K562 (cell line): ENCODE data around the gene USP24. TPM values are rescaled to one million over a fixed set of nuclear protein-coding genes. Genes with fewer than 3 reads are reported as not detected.

ENCODE experiments used
- ADNP ChIP-seq: fragments of 200-800 bp; sonication (Bioruptor generic); IDR thresholded peaks from 2 replicates; pipeline ENCODE4 v1.6.1; 2016; ENCODE audit warnings: missing genetic modification characterization, missing compliant biosample characterization
- BRF2 ChIP-seq: IDR thresholded peaks from 3 replicates; pipeline ENCODE4 v1.6.1; 2011; ENCODE audit warnings: borderline replicate concordance, mild to moderate bottlenecking; ENCODE audit not compliant: insufficient read length, insufficient read depth
- ESRRB ChIP-seq: fragments of 250-450 bp; sonication (Bioruptor Pico); IDR thresholded peaks from 2 replicates; pipeline ENCODE4 v1.5.0; 2020; ENCODE audit warnings: mild to moderate bottlenecking, moderate library complexity, borderline replicate concordance
- KDM5B ChIP-seq: fragments of 200-600 bp; sonication (generic); IDR thresholded peaks from 2 replicates; pipeline ENCODE4 v1.6.1; 2012; ENCODE audit warnings: low read depth, mild to moderate bottlenecking, moderate library complexity, low read length, control low read depth, inconsistent platforms; ENCODE audit not compliant: insufficient replicate concordance
- MTA3 ChIP-seq: fragments of 450-650 bp; formaldehyde crosslinking; IDR thresholded peaks from 2 replicates; pipeline ENCODE4 v1.6.1; 2017; ENCODE audit warnings: mild to moderate bottlenecking, borderline replicate concordance
- NCOA1 ChIP-seq: fragments of 450-650 bp; IDR thresholded peaks from 2 replicates; pipeline ENCODE4 v1.6.1; 2016; ENCODE audit warnings: low read depth
- RBM34 ChIP-seq: fragments of 200-400 bp; formaldehyde crosslinking; IDR thresholded peaks from 2 replicates; pipeline ENCODE4 v1.6.1; 2018; ENCODE audit warnings: low read length, borderline replicate concordance; ENCODE audit not compliant: insufficient read depth
- TAF1 ChIP-seq: IDR thresholded peaks from 2 replicates; pipeline ENCODE4 v1.6.1; 2011; ENCODE audit warnings: mild to moderate bottlenecking, low read length, moderate library complexity; ENCODE audit not compliant: insufficient read depth, control insufficient read depth, severe bottlenecking; ENCODE audit errors: extremely low read depth
- TCF7 ChIP-seq: sonication (generic); IDR thresholded peaks from 2 replicates; pipeline ENCODE4 v1.6.1; 2016; ENCODE audit warnings: antibody characterized with exemption, borderline replicate concordance
- VEZF1 ChIP-seq: fragments of 200-800 bp; sonication (Bioruptor generic); IDR thresholded peaks from 2 replicates; pipeline ENCODE4 v1.6.1; 2017; ENCODE audit warnings: missing genetic modification characterization, missing compliant biosample characterization
- YY1 ChIP-seq, 3 experiments: IDR thresholded peaks; 2 replicates each; pipeline ENCODE4 v1.6.1; 2011; ENCODE audit warnings: low read length in 2 of 3, mild to moderate bottlenecking in 2 of 3, moderate library complexity in 2 of 3, borderline replicate concordance in 1 of 3, control low read depth in 1 of 3, low read depth in 1 of 3; ENCODE audit not compliant: insufficient read depth in 3 of 3, insufficient replicate concordance in 2 of 3, control insufficient read depth in 1 of 3, insufficient read length in 1 of 3; ENCODE audit errors: extremely low read depth in 1 of 3
- ZBTB11 ChIP-seq, 3 experiments: fragments of 200-800 bp in 1 of 3; fragments of 250-450 bp in 1 of 3; fragments of 450-650 bp in 1 of 3; sonication (Bioruptor Pico) in 1 of 3; sonication (Bioruptor generic) in 1 of 3; formaldehyde crosslinking in 1 of 3; IDR thresholded peaks; 2 replicates each; pipeline versions ENCODE4 v1.6.1 to v1.8.0; 2016 to 2022; ENCODE audit warnings: mild to moderate bottlenecking in 2 of 3, missing genetic modification characterization in 2 of 3, missing compliant biosample characterization in 1 of 3, moderate library complexity in 1 of 3
- ZKSCAN1 ChIP-seq: fragments of 150-350 bp; IDR thresholded peaks from 2 replicates; pipeline ENCODE4 v1.6.1; 2016; ENCODE audit warnings: low read depth, low read length
- ZMIZ1 ChIP-seq, 2 experiments: fragments of 150-350 bp in 1 of 2; IDR thresholded peaks; 2 replicates each; pipeline ENCODE4 v1.6.1; 2012 to 2016; ENCODE audit warnings: low read depth in 2 of 2, low read length in 2 of 2, mild to moderate bottlenecking in 1 of 2, moderate library complexity in 1 of 2
- polyA plus RNA-seq, 8 experiments: library from polyadenylated mRNA; depleted of rRNA in 4 of 8; stranded (reverse) in 5 of 8; unstranded in 3 of 8; fragments of >200 nt; fragmentation: Nextera tagmentation in 2 of 8; fragmentation: Illumina TruSeq in 1 of 8; extraction: Ambion mirVana in 2 of 8; extraction: Trizol in 1 of 8; gene quantifications; 2 replicates each; pipeline versions ENCODE4 v1.2.1 to v1.2.3, GENCODE V29; 2011 to 2014; ENCODE audit warnings: inconsistent platforms in 1 of 8, missing spikeins in 1 of 8
- total RNA-seq, 7 experiments: library from RNA; depleted of rRNA in 6 of 7; stranded (reverse); fragments of >200 nt in 6 of 7; fragmentation: Illumina TruSeq in 2 of 7; extraction: Trizol in 2 of 7; gene quantifications; 2 replicates each; pipeline versions ENCODE4 v1.2.1 to v1.2.3, GENCODE V29; 2011 to 2021; ENCODE audit warnings: low replicate concordance in 1 of 7

Gene USP24
- total and polyA plus RNA-seq, 9 of the 15 experiments (the other 6 are each of a cell fraction or from before 2014, with no cell fraction given), result 7.7 to 62.6 (median 36.8) TPM

- TF ChIP-seq TAF1, result peak; percentile 91
- peak; percentile 55; the same call in 1 of the 2 replicates for TF ChIP-seq MTA3
- TF ChIP-seq NCOA1, result no peak
- 0 out of 2 replicates have a peak, but pooled peaks have one; percentile 38 for TF ChIP-seq ZKSCAN1
- peak; percentile 87 to 98 (median 95) for TF ChIP-seq YY1 (IDR thresholded peaks at IDR 0.05; ENCODE audit: borderline replicate concordance in 1 of 3, control insufficient read depth in 1 of 3, extremely low read depth in 1 of 3, insufficient read depth in 3 of 3, insufficient read length in 1 of 3, insufficient replicate concordance in 2 of 3, low read depth in 1 of 3, low read length in 2 of 3)
- peak; percentile 85 for TF ChIP-seq KDM5B
- no peak for TF ChIP-seq RBM34
- TF ChIP-seq BRF2, result no peak
- TF ChIP-seq VEZF1, result peak; percentile 94
- peak in 1 of 3 experiments; percentile 40; a peak in 1 of 6 replicates for TF ChIP-seq ZBTB11 (CRISPR knock-in tag; IDR thresholded peaks at IDR 0.05)
- TF ChIP-seq ESRRB (CRISPR knock-in tag), result no peak
- no peak for TF ChIP-seq TCF7
- no peak for TF ChIP-seq ADNP (tag)
- peak in 1 of 2 experiments; percentile 68; a peak in 2 of 4 replicates for TF ChIP-seq ZMIZ1 (IDR thresholded peaks at IDR 0.05; ENCODE audit: low read depth in 2 of 2, low read length in 2 of 2)
Measured at GRCh38 chr1:55215194-55216021, at the start of gene USP24 (continued).
